ENCODE measurements around the gene LEMD2. TPM values are rescaled to one million over a fixed set of nuclear protein-coding genes. Genes with fewer than 3 reads are reported as not detected.

LEMD2 gene
- total RNA-seq, 1 experiment from 2014 or later = 75.8 TPM

DNA sequence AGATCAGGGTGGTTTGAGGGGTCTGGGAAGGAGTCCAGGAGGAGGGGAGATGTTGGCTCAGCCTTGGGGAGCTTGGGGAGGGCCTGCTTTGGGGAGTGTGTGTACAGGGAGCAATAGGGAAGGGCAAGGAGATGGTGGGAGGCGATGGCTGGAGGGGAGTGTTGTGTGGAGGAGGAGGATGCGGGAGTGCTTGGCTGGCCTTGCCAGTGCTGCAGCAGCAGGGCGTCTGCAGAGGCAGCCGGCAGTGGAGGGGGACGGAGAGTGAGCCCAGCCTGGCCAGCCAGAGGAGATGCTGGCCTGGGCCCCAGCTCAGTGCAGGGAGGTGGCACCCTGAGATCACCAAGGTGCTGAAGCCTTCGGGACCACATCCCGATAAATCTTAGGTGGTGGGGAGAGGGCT is 46.1 kb downstream of the LEMD2 start:
- DNase-seq (ENCODE audit: low spot score) = no peak
- peaks cover 22% of the 10 kb centered on the region for H3K4me1 ChIP-seq (ENCODE audit: insufficient read depth, low read length, poor library complexity, severe bottlenecking)
- H3K4me3 ChIP-seq (ENCODE audit: low read depth, low read length, poor library complexity, severe bottlenecking) = no peak overlapping the region
- intact Hi-C loops (cut with micrococcal nuclease; ENCODE audit: unreplicated experiment) = loop anchor here (10.0 kb wide), 1 partner anchor 312 kb away; no protein-coding TSS in a partner anchor
- no peak for TF ChIP-seq EZH2 (IDR thresholded peaks at IDR 0.05; ENCODE audit: borderline replicate concordance, low read depth, low read length, poor library complexity, severe bottlenecking)
- TF ChIP-seq, protein P1, sequence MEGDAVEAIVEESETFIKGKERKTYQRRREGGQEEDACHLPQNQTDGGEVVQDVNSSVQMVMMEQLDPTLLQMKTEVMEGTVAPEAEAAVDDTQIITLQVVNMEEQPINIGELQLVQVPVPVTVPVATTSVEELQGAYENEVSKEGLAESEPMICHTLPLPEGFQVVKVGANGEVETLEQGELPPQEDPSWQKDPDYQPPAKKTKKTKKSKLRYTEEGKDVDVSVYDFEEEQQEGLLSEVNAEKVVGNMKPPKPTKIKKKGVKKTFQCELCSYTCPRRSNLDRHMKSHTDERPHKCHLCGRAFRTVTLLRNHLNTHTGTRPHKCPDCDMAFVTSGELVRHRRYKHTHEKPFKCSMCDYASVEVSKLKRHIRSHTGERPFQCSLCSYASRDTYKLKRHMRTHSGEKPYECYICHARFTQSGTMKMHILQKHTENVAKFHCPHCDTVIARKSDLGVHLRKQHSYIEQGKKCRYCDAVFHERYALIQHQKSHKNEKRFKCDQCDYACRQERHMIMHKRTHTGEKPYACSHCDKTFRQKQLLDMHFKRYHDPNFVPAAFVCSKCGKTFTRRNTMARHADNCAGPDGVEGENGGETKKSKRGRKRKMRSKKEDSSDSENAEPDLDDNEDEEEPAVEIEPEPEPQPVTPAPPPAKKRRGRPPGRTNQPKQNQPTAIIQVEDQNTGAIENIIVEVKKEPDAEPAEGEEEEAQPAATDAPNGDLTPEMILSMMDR (conservative IDR thresholded peaks at IDR 0.05; ENCODE audit: low read depth, low read length) = no peak
- no TSS peak for BruUV-seq (replicated peaks)
- no peaks in the 10 kb centered on the region for H3K36me3 ChIP-seq (ENCODE audit: insufficient read depth, low read length, poor library complexity, severe bottlenecking)
- no peaks in the 10 kb centered on the region for H3K27me3 ChIP-seq (replicated peaks; ENCODE audit: insufficient read depth, low read depth, low read length, poor library complexity)
- no peaks in the 10 kb centered on the region for H3K9me3 ChIP-seq (ENCODE audit: low read depth, low read length, poor library complexity, severe bottlenecking)
- POLR2A ChIA-PET (ENCODE audit: low non-redundant PET) = interaction anchor here (0.6 kb wide), 1 partner anchor 133 kb away, joined by 5 read pairs; no protein-coding TSS in a partner anchor
- H3K27ac ChIP-seq (ENCODE audit: low read depth, low read length, poor library complexity, severe bottlenecking) = no peak overlapping the region
- CTCF ChIA-PET = interaction anchor here (2.4 kb wide), 1 partner anchor 412 kb away, joined by 11 read pairs; no protein-coding TSS in a partner anchor

DNA sequence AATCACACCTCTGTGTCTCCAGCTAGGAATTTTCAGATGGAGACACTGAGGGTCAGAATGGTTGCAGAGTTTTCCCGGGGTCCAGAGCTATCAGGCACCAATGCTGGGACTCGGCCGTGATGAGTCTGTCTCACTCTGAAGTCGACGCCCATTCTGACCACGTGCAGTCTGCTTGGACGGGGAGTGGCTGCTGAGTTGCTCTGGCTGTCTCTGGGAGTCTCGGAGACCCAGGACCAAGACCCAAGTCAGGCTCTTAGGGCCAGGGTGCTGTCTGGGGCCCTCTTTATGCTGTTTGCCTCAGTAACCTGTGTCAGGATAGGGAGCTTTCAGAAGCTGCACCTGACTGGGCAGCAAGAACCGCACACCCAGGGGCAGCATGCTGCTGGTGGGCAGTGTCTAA is 46.8 kb downstream of the LEMD2 start:
- Histone ChIP-seq H3K27ac (ENCODE audit: low read depth, low read length, poor library complexity, severe bottlenecking) (no peak overlapping the region), H3K4me1 (ENCODE audit: insufficient read depth, low read length, poor library complexity, severe bottlenecking) (peaks cover 22% of the 10 kb centered on the region), H3K9me3 (ENCODE audit: low read depth, low read length, poor library complexity, severe bottlenecking) (no peaks in the 10 kb centered on the region), H3K4me3 (ENCODE audit: low read depth, low read length, poor library complexity, severe bottlenecking) (no peak overlapping the region), H3K36me3 (ENCODE audit: insufficient read depth, low read length, poor library complexity, severe bottlenecking) (no peaks in the 10 kb centered on the region), H3K27me3 (replicated peaks; ENCODE audit: insufficient read depth, low read depth, low read length, poor library complexity) (no peaks in the 10 kb centered on the region)
- TF ChIP-seq, protein P1 (conservative IDR thresholded peaks at IDR 0.05; ENCODE audit: low read depth, low read length) = no peak
- no peak for TF ChIP-seq EZH2 (IDR thresholded peaks at IDR 0.05; ENCODE audit: borderline replicate concordance, low read depth, low read length, poor library complexity, severe bottlenecking)
- intact Hi-C loops (cut with micrococcal nuclease; ENCODE audit: unreplicated experiment) = loop anchor here (10.0 kb wide), 1 partner anchor 313 kb away; no protein-coding TSS in a partner anchor
- ChIA-PET POLR2A (ENCODE audit: low non-redundant PET) (no interaction called here), CTCF (interaction anchor here (0.7 kb wide), 1 partner anchor 592 kb away, joined by 3 read pairs; no protein-coding TSS in a partner anchor)
- DNase-seq (ENCODE audit: low spot score) = no peak
- BruUV-seq (replicated peaks) = no TSS peak

DNA sequence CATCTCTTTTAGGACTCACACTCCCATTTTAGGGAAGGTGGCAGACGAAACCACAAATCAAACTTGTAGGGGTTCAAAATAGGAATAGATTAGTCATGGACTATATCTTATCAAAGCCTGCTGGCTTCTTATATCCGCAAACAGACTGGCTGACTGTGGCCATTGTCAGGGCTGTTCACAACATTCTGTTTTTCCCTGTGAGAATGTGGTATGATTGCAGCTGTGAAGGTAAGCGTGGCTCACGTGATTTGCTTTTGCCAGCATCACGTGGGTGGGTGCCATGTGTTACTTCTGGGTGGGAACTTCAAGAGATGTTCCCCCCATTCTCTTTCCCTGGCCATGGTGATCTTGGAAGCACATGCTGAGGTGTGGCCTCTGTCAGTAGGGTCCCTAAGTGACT is 48.1 kb downstream of the LEMD2 start:
- CTCF ChIA-PET = interaction anchor here (1.1 kb wide), 1 partner anchor 13 kb away, joined by 5 read pairs; no protein-coding TSS in a partner anchor
- TF ChIP-seq, protein P1 (conservative IDR thresholded peaks at IDR 0.05; ENCODE audit: low read depth, low read length) = no peak
- no peak for TF ChIP-seq EZH2 (IDR thresholded peaks at IDR 0.05; ENCODE audit: borderline replicate concordance, low read depth, low read length, poor library complexity, severe bottlenecking)
- no peak overlapping the region for H3K4me3 ChIP-seq (ENCODE audit: low read depth, low read length, poor library complexity, severe bottlenecking)
- intact Hi-C loops (cut with micrococcal nuclease; ENCODE audit: unreplicated experiment) = loop anchor here (10.0 kb wide), 1 partner anchor 314 kb away; no protein-coding TSS in a partner anchor
- H3K9me3 ChIP-seq (ENCODE audit: low read depth, low read length, poor library complexity, severe bottlenecking) = no peaks in the 10 kb centered on the region
- POLR2A ChIA-PET (ENCODE audit: low non-redundant PET) = no interaction called here
- no TSS peak for BruUV-seq (replicated peaks)
- H3K36me3 ChIP-seq (ENCODE audit: insufficient read depth, low read length, poor library complexity, severe bottlenecking) = no peaks in the 10 kb centered on the region
- H3K27ac ChIP-seq (ENCODE audit: low read depth, low read length, poor library complexity, severe bottlenecking) = no peak overlapping the region
- no peaks in the 10 kb centered on the region for H3K27me3 ChIP-seq (replicated peaks; ENCODE audit: insufficient read depth, low read depth, low read length, poor library complexity)
- H3K4me1 ChIP-seq (ENCODE audit: insufficient read depth, low read length, poor library complexity, severe bottlenecking) = peaks cover 17% of the 10 kb centered on the region
- no peak for DNase-seq (ENCODE audit: low spot score)
